Endothelial cell of umbilical vein (primary cell): Measurements from ENCODE around the gene COQ6. TPM values are rescaled to one million over a fixed set of nuclear protein-coding genes. Genes with fewer than 3 reads are reported as not detected.

Experiments
- BruUV-seq: library from RNA; stranded (reverse); fragments of 400-500 nt; replicated peaks from 2 replicates; lab custom pipeline; 2021; lab: Mats Ljungman, UMichigan
- CTCF ChIA-PET: fragments of 300-600, 350-600 bp; sonication (Branson Sonifier 250); formaldehyde crosslinking; loops from one replicate; lab custom pipeline; 2021; ENCODE audit warnings: antibody characterized with exemption, inconsistent platforms; lab: Charles Lee
- POLR2A ChIA-PET: fragments of 300-600, 350-600 bp; sonication (Branson Sonifier 250); formaldehyde crosslinking; loops from one replicate; lab custom pipeline; 2021; ENCODE audit warnings: antibody characterized with exemption, inconsistent platforms; lab: Charles Lee
- DNase-seq: peaks from one replicate; pipeline ENCODE4 v3.0.0-alpha.2; 2011; ENCODE audit warnings: low read depth, low spot score
- FAIRE-seq: peaks from 2 replicates; lab custom pipeline; 2011; peaks lifted over from hg19 to GRCh38; lab: Jason Lieb, UNC
- H2AFZ ChIP-seq: 2 replicates; pipeline ENCODE4 v1.6.0; 2012; ENCODE audit warnings: low read depth, low read length, control low read depth, inconsistent platforms
- H3K27ac ChIP-seq: 2 replicates; pipeline ENCODE4 v1.5.1; 2011; ENCODE audit warnings: low read depth, mild to moderate bottlenecking, control low read depth, low read length, moderate library complexity; ENCODE audit not compliant: insufficient read depth
- H3K27me3 ChIP-seq, 2 experiments: 2 replicates each; pipeline versions ENCODE4 v1.6.0 to v1.6.1; 2011; ENCODE audit warnings: low read length in 2 of 2, mixed read lengths in 1 of 2; ENCODE audit not compliant: control insufficient read depth in 2 of 2, insufficient read depth in 2 of 2
- H3K36me3 ChIP-seq, 2 experiments: 2 replicates in 1 of 2; 3 replicates in 1 of 2; pipeline ENCODE4 v1.5.1; 2011; ENCODE audit warnings: low read length in 2 of 2, mild to moderate bottlenecking in 1 of 2, moderate library complexity in 1 of 2; ENCODE audit not compliant: control insufficient read depth in 2 of 2, insufficient read depth in 2 of 2; ENCODE audit errors: extremely low read depth in 1 of 2
- H3K4me1 ChIP-seq: 3 replicates; pipeline ENCODE4 v1.5.1; 2011; ENCODE audit warnings: mild to moderate bottlenecking, low read length; ENCODE audit not compliant: control insufficient read depth, insufficient read depth; ENCODE audit errors: extremely low read depth
- H3K4me2 ChIP-seq: 2 replicates; pipeline ENCODE4 v1.6.1; 2011; ENCODE audit warnings: low read length, control low read depth, mixed read lengths; ENCODE audit not compliant: insufficient read depth
- H3K4me3 ChIP-seq, 3 experiments: fragments of 200-600 bp in 1 of 3; sonication (generic), shearing (Covaris generic) in 1 of 3; replicated peaks in 1 of 3; 2 replicates each; pipeline ENCODE4 v1.5.1; 2011 to 2016; ENCODE audit warnings: control low read depth in 3 of 3, low read length in 3 of 3, mild to moderate bottlenecking in 2 of 3, inconsistent platforms in 1 of 3, low read depth in 1 of 3, moderate library complexity in 1 of 3; ENCODE audit not compliant: insufficient read depth in 1 of 3
- H3K79me2 ChIP-seq: 2 replicates; pipeline ENCODE4 v1.6.0; 2012; ENCODE audit warnings: low read length, inconsistent platforms; ENCODE audit not compliant: control insufficient read depth, insufficient read depth
- H3K9ac ChIP-seq: replicated peaks from 2 replicates; pipeline ENCODE3; 2011; ENCODE audit warnings: low read length, control low read depth; ENCODE audit not compliant: insufficient read depth; ENCODE audit errors: extremely low read depth
- H3K9me1 ChIP-seq: replicated peaks from 3 replicates; pipeline ENCODE4 v1.6.0; 2011; ENCODE audit warnings: mild to moderate bottlenecking, low read length; ENCODE audit not compliant: control insufficient read depth, insufficient read depth; ENCODE audit errors: extremely low read depth
- H3K9me3 ChIP-seq: replicated peaks from 2 replicates; pipeline ENCODE4 v1.5.1; 2012; ENCODE audit warnings: low read length, inconsistent platforms; ENCODE audit not compliant: control insufficient read depth, insufficient read depth
- H4K20me1 ChIP-seq: replicated peaks from 2 replicates; pipeline ENCODE3; 2011; ENCODE audit warnings: mild to moderate bottlenecking, low read length; ENCODE audit not compliant: control insufficient read depth, insufficient read depth; ENCODE audit errors: extremely low read depth
- CTCF ChIP-seq, 2 donors: IDR thresholded peaks; 1 replicate in 1 of 2; 2 replicates in 1 of 2; pipeline ENCODE4 v1.5.1; 2011; ENCODE audit warnings: low read length in 2 of 2, mild to moderate bottlenecking in 2 of 2, moderate library complexity in 2 of 2, control low read depth in 1 of 2, inconsistent platforms in 1 of 2, low read depth in 1 of 2; ENCODE audit not compliant: insufficient read depth in 1 of 2; ENCODE audit errors: extremely low read depth in 1 of 2
- EZH2 ChIP-seq: IDR thresholded peaks from 2 replicates; pipeline ENCODE4 v1.6.1; 2012; ENCODE audit warnings: borderline replicate concordance, low read depth, mild to moderate bottlenecking, moderate library complexity, low read length, inconsistent platforms; ENCODE audit not compliant: severe bottlenecking
- FOS ChIP-seq: IDR thresholded peaks from 2 replicates; pipeline ENCODE4 v1.6.1; 2011; ENCODE audit warnings: mild to moderate bottlenecking, low read length, moderate library complexity, borderline replicate concordance; ENCODE audit not compliant: insufficient read depth
- GATA2 ChIP-seq: IDR thresholded peaks from 2 replicates; pipeline ENCODE4 v1.7.0; 2011; ENCODE audit warnings: low read depth, mild to moderate bottlenecking, moderate library complexity, mixed read lengths, low read length; ENCODE audit not compliant: insufficient read length, insufficient read depth
- JUN ChIP-seq: IDR thresholded peaks from 2 replicates; pipeline ENCODE4 v1.6.1; 2011; ENCODE audit warnings: borderline replicate concordance, low read depth; ENCODE audit not compliant: insufficient read length, insufficient read depth
- MAX ChIP-seq: IDR thresholded peaks from 2 replicates; pipeline ENCODE4 v1.6.1; 2011; ENCODE audit not compliant: insufficient read depth, insufficient read length
- MYC ChIP-seq: IDR thresholded peaks from one replicate; pipeline ENCODE4 v1.6.1; 2011; ENCODE audit warnings: mild to moderate bottlenecking, low read depth, low read length
- POLR2A ChIP-seq: IDR thresholded peaks from 2 replicates; pipeline ENCODE4 v1.6.1; 2012; ENCODE audit warnings: low read depth, mild to moderate bottlenecking, control low read depth, low read length
- POLR2AphosphoS5 ChIP-seq: IDR thresholded peaks from 2 replicates; pipeline ENCODE4 v1.6.1; 2012; ENCODE audit warnings: low read depth, mild to moderate bottlenecking, control low read depth, low read length, moderate library complexity; ENCODE audit not compliant: insufficient read depth
- dilution Hi-C: fragments of 300-500 bp; cut with MboI; formaldehyde crosslinking; loops from one replicate; pipeline ENCODE4 v1.15.0; 2019; ENCODE audit warnings: low sequenced_read_pairs; ENCODE audit not compliant: extremely low pct_ligation_motif_present
- intact Hi-C: fragments of 100-400 bp; cut with micrococcal nuclease; formaldehyde crosslinking; loops from one replicate; pipeline ENCODE4 v1.10.0; 2022
- polyA plus RNA-seq, 4 experiments: library from polyadenylated mRNA; depleted of rRNA in 3 of 4; stranded (reverse) in 3 of 4; unstranded in 1 of 4; fragments of >200 nt; gene quantifications; 2 replicates each; pipeline versions ENCODE4 v1.2.1 to v1.2.3, GENCODE V29; 2011 to 2012; ENCODE audit warnings: missing spikeins in 1 of 4
- total RNA-seq: library from RNA; stranded (reverse); gene quantifications from 2 replicates; pipeline ENCODE4 v1.2.3, GENCODE V29; 2021

COQ6 gene
- total and polyA plus RNA-seq, 2 donors (not counting 3 experiments of a cell fraction or from before 2014, with no cell fraction given): 20.7 to 35.3 TPM

GRCh38 chr14:73937012-73937411 is 13.1 kb upstream of the COQ6 start:
- no peak overlapping the region for H2AFZ ChIP-seq
- no peak overlapping the region for H3K4me2 ChIP-seq
- H3K79me2 ChIP-seq: no peaks in the 10 kb centered on the region
- H3K27me3 ChIP-seq: no peaks in the 10 kb centered on the region
- dilution Hi-C loops: no loop called here
- BruUV-seq: no TSS peak
- no peaks in the 10 kb centered on the region for H3K9me3 ChIP-seq
- H3K9me1 ChIP-seq: no peaks in the 10 kb centered on the region
- peaks cover 9 to 10% of the 10 kb centered on the region in 2 experiments for H3K36me3 ChIP-seq
- no peak for DNase-seq
- no peak overlapping the region for H3K9ac ChIP-seq
- TF ChIP-seq MYC (no peak), EZH2 (no peak), GATA2 (no peak), FOS (no peak), POLR2A (no peak), JUN (no peak), POLR2AphosphoS5 (no peak), CTCF (IDR thresholded peaks at IDR 0.05; ENCODE audit: extremely low read depth in 1 of 2, insufficient read depth in 1 of 2, low read depth in 1 of 2, low read length in 2 of 2) (no peak), MAX (no peak)
- CTCF ChIA-PET: interaction anchor here (0.6 to 2.1 kb wide), 5 partner anchors 9 to 358 kb away, joined by 3 to 20 read pairs (median 3); no protein-coding TSS in a partner anchor
- intact Hi-C loops: no loop called here
- H3K27ac ChIP-seq: no peak overlapping the region
- no peak for FAIRE-seq
- no peaks in the 10 kb centered on the region for H4K20me1 ChIP-seq
- H3K4me3 ChIP-seq: no peak overlapping the region
- POLR2A ChIA-PET: no interaction called here
- H3K4me1 ChIP-seq: no peaks in the 10 kb centered on the region
